GM10248 (cell line): ENCODE measurements around the gene MMP12.

ENCODE experiments used
- CTCF ChIA-PET: fragments of 300-600 bp; sonication (Branson Sonifier 250); formaldehyde crosslinking; extraction: SDS; loops from one replicate; lab custom pipeline; 2021; ENCODE audit warnings: antibody characterized with exemption; lab: Yijun Ruan, JAX
- POLR2A ChIA-PET: fragments of 350-650 bp; sonication (Branson Sonifier 250); formaldehyde crosslinking; extraction: SDS; loops from one replicate; lab custom pipeline; 2020; ENCODE audit warnings: antibody characterized with exemption; lab: Yijun Ruan, JAX
- DNase-seq: peaks from one replicate; pipeline ENCODE4 v3.0.0; 2012; ENCODE audit errors: extremely low spot score
- TF ChIP-seq, protein P1 (sequence below): IDR thresholded peaks from 2 replicates; pipeline ENCODE4 v1.5.1; 2012; ENCODE audit warnings: mild to moderate bottlenecking, low read depth; ENCODE audit errors: extremely low read depth, missing control alignments, control extremely low read depth

The MMP12 gene

DNA sequence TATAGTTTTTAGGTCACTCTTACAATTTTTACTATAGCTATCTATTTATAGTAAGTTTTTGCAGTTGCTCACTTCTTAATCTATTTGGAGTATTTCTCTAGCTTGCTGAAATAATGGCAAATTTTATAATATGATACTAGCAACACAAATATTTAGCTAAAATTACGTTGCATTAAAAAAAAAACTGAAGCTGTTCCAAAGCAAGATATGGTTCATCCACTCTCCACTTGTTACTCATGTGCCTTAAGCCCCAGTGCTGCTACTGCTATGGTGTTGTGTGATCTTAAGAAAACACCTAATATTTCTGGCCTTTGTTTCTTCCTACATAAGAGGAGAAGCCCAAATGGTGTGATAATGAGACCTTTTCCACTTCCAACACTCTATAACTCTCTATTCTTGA, 31.9 kb downstream of the MMP12 start:
- ChIA-PET POLR2A (no interaction called here), CTCF (interaction anchor here (0.9 to 1.5 kb wide), 4 partner anchors 12 to 58 kb away, joined by 3 read pairs; partner anchors contain the start of gene MMP12)
- TF ChIP-seq, protein P1, sequence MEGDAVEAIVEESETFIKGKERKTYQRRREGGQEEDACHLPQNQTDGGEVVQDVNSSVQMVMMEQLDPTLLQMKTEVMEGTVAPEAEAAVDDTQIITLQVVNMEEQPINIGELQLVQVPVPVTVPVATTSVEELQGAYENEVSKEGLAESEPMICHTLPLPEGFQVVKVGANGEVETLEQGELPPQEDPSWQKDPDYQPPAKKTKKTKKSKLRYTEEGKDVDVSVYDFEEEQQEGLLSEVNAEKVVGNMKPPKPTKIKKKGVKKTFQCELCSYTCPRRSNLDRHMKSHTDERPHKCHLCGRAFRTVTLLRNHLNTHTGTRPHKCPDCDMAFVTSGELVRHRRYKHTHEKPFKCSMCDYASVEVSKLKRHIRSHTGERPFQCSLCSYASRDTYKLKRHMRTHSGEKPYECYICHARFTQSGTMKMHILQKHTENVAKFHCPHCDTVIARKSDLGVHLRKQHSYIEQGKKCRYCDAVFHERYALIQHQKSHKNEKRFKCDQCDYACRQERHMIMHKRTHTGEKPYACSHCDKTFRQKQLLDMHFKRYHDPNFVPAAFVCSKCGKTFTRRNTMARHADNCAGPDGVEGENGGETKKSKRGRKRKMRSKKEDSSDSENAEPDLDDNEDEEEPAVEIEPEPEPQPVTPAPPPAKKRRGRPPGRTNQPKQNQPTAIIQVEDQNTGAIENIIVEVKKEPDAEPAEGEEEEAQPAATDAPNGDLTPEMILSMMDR, result no peak
- DNase-seq, result no peak

DNA sequence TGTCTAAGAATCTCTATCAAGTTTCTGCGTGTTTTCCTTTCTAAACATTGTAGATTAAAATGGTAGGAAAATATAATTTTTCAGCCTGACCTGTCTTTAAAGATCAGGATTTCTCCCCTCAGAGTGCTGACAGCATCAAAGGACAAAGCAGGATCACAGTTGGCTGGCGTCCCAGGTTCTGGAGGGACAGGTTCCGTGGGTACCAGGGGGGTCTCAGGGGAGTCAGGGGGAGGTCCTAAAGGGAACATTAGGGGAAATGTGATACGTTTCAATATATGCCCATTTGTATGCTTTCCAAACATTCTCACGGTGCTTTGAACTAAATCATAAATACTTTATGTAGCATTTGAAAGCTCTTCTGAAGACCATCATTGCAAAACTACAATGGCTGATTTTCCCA, 34.8 kb downstream of the MMP12 start:
- ChIA-PET CTCF (interaction anchor here (1.2 to 1.4 kb wide), 2 partner anchors 12 to 30 kb away, joined by 3 read pairs; no protein-coding TSS in a partner anchor), POLR2A (no interaction called here)
- TF ChIP-seq, protein P1, result no peak
- DNase-seq, result no peak

DNA sequence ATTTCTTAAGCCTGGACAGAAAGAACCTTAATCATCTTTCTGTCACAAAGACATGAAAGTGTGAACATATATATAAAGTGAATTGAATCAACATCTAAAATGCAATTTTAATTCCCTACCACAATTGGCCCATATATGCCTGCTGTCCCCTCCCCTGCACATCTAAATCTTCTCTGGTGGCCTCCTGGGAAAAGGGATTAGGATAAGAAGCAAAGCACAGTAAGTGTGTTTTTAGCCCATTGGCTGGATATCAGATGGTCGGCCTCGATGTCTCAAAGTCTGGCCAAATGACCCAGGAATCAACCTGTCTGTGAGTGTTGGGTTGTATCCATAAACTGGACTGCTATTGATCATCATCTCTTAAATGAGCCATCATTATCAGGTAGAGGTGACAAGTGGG, 37.1 kb downstream of the MMP12 start:
- CTCF ChIA-PET, result no interaction called here
- TF ChIP-seq, protein P1, result no peak
- POLR2A ChIA-PET, result no interaction called here
- DNase-seq, result no peak

DNA sequence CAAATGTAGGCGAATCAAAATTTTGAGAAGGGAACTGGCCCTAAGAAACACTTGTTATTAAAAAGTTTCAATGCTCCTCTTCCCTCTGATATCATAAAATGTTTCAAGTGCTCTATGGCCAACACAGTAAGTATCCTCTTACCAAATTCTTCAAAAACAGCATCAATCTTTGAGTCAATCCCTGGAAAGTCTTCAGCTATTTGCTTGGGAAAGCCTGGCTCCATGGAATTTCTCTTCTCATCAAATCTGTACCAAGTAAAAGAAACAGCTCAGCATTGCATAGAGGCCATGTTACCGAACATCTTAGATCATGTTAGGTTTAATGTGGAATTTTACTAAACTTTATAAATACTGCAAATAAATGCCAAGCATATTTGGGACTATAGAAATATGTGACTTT, 37.6 kb downstream of the MMP12 start:
- TF ChIP-seq, protein P1, result no peak
- ChIA-PET CTCF (no interaction called here), POLR2A (no interaction called here)
- DNase-seq, result no peak

DNA sequence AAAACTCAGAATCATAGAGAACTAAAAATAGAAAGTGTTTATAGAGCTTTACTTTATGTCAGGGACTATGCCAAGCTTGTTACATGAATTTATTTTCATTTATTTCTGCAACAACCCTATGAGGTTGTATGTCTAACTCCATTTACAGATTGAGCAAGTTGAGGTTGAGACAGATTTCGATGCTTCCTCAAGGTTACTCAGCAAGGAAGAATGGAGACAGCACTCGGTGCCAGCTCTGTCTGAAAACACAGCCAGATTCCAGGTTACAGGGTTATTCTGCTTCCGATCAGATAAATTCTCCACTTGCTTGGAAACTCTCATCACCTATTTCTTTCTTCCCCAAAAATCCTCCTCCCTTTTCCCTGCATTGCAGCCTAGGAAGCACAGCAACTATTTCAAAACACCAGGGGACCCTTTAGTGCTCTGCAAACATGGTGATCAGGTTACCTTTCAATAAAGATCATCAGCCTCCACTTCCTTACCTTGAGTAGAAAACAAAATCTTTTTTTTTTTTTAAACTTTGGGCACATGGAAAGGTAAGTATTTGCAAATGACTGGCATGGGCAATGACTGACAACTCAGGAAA, 38.4 kb downstream of the MMP12 start:
- TF ChIP-seq, protein P1, result no peak
- POLR2A ChIA-PET, result no interaction called here

DNA sequence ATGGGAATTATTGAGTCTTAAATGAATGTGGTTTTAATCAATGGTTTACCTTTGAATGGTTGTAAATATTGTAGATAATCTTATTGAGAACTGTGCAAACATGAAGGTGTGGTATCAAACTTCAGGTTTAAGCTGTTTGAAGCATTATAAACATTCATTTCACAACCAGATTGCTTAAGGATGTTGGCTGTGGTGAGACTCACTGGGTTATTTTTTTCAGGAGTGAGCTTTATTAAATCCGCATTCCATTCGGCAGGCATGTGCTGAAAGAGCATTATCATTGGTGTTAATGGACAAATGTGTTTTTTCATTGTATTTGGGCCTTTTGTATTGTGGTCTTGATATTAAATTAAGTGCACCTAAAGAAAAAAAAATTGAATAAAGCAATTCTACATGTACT, 41.1 kb downstream of the MMP12 start:
- TF ChIP-seq, protein P1, result no peak
- DNase-seq, result no peak
- POLR2A ChIA-PET, result no interaction called here
- CTCF ChIA-PET, result no interaction called here

More for the DNA sequence above, 38.4 kb downstream of the MMP12 start:
- CTCF ChIA-PET, result interaction anchor here (1.3 kb wide), 1 partner anchor 13 kb away, joined by 3 read pairs; no protein-coding TSS in a partner anchor
- no peak for DNase-seq

DNA sequence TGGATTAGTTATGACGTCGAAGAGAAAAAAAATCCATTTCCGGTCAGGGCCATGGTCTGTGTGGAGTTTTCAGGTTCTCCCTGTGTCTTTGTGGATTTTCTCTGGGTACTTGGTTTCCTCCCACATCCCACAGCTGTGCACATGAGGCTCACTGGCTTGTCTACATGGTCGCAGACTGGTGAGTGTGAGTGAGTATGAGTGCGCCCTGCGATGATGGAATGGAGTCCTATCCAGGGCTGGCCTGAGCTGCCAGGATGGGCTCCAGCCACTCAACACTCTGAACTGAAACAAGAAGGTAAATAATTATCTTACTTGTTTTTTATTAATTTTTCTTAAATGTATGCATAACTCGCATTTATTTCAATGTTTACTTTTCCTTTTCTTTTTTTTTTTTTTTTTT, 42.2 kb downstream of the MMP12 start:
- TF ChIP-seq, protein P1, result no peak
- ChIA-PET POLR2A (no interaction called here), CTCF (no interaction called here)
- no peak for DNase-seq
